Hepatocyte (in vitro differentiated cells): ENCODE measurements around the gene SH3PXD2A.

ENCODE experiments used
- EZH2 ChIP-seq: fragments of 200-600 bp; sonication (generic); IDR thresholded peaks from 2 replicates; pipeline ENCODE4 v1.6.1; 2016; ENCODE audit warnings: antibody characterized with exemption, mild to moderate bottlenecking, borderline replicate concordance
- TF ChIP-seq, protein P1 (sequence below): fragments of 200-600 bp; sonication (generic); IDR thresholded peaks from 2 replicates; pipeline ENCODE4 v1.5.1; 2016; ENCODE audit warnings: antibody characterized with exemption, mild to moderate bottlenecking; ENCODE audit not compliant: poor library complexity

DNA sequence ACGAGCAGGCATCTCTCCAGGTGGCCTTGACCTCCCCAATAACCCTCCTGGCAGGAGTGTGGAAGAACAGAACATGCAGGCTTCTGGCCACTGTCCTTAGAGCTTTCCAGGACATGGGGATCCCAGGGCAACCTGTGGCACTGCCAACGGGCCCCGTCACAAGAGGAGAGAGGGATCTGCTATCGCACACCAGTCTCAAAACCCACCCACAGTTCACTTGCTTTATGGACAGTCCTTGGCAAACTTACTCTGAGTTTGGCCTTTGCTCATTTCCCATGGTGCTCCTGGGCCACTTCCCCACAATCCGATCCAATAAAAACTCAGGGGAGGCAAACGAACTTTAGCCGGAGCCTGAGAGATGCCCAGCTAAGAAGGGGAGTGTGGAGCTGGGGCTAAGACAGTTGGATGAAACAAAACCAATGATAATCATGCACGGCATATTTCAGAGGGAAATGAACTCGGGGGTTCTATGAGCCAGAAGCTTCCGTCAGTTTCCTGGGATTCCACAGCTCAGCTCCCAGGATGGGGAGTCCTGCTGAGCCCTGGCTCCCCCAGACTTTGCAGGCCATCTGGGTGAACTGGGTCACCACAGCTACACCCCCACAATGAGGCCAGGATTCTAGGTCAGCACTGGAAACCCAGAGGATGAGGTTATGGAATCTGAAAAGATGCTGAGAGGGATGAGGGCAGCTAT lies 203.4 kb downstream of the SH3PXD2A start:
- TF ChIP-seq EZH2 = no peak
- TF ChIP-seq, protein P1, sequence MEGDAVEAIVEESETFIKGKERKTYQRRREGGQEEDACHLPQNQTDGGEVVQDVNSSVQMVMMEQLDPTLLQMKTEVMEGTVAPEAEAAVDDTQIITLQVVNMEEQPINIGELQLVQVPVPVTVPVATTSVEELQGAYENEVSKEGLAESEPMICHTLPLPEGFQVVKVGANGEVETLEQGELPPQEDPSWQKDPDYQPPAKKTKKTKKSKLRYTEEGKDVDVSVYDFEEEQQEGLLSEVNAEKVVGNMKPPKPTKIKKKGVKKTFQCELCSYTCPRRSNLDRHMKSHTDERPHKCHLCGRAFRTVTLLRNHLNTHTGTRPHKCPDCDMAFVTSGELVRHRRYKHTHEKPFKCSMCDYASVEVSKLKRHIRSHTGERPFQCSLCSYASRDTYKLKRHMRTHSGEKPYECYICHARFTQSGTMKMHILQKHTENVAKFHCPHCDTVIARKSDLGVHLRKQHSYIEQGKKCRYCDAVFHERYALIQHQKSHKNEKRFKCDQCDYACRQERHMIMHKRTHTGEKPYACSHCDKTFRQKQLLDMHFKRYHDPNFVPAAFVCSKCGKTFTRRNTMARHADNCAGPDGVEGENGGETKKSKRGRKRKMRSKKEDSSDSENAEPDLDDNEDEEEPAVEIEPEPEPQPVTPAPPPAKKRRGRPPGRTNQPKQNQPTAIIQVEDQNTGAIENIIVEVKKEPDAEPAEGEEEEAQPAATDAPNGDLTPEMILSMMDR = no peak
